ENCODE measurements around the gene TBC1D3H.
"Not testable (repeated sequence)": the region's sequence is repeated elsewhere in the genome, so short reads cannot be mapped to it uniquely, and the experiment has no call there.

- TF ChIP-seq CTCF (IDR thresholded peaks at IDR 0.05); POLR2A (IDR thresholded peaks at IDR 0.05; ENCODE audit: low read depth); POLR2AphosphoS5 (IDR thresholded peaks at IDR 0.05); EP300 (IDR thresholded peaks at IDR 0.05): not testable (repeated sequence)
Measured at GRCh38 chr17:36428891-36429290, 40.7 kb upstream of the TBC1D3H start.
